Thoracic aorta (tissue), 2 donors: Measurements from ENCODE around the gene PHLDA2. TPM values are rescaled to one million over a fixed set of nuclear protein-coding genes. Genes with fewer than 3 reads are reported as not detected.

ENCODE experiments used
- ATAC-seq: fragments of 150-250 bp; one replicate; pipeline ENCODE4 v1.8.0; 2017; ENCODE audit warnings: low read depth; ENCODE audit not compliant: insufficient number of reproducible peaks, low FRiP score
- DNase-seq: peaks from one replicate; pipeline ENCODE4 v3.0.0-alpha.2; 2020; ENCODE audit warnings: low spot score
- H3K27ac ChIP-seq, 2 donors: fragments of 200-600 bp; sonication (generic); 1 replicate in 1 of 2; 2 replicates in 1 of 2; pipeline ENCODE4 v1.5.1; 2016; ENCODE audit warnings: mild to moderate bottlenecking in 2 of 2, moderate library complexity in 2 of 2
- H3K27me3 ChIP-seq: fragments of 200-600 bp; sonication (generic); replicated peaks from 2 replicates; pipeline ENCODE4 v1.6.0; 2016; ENCODE audit warnings: mild to moderate bottlenecking; ENCODE audit not compliant: insufficient read depth
- H3K36me3 ChIP-seq: fragments of 200-600 bp; sonication (generic); one replicate; pipeline ENCODE4 v1.5.1; 2016
- H3K4me1 ChIP-seq, 2 donors: fragments of 200-600 bp; sonication (generic); 1 replicate in 1 of 2; 2 replicates in 1 of 2; pipeline versions ENCODE4 v1.5.1 to v1.6.0; 2016; ENCODE audit warnings: low read depth in 2 of 2, mild to moderate bottlenecking in 1 of 2; ENCODE audit not compliant: control insufficient read depth in 1 of 2
- H3K4me3 ChIP-seq: fragments of 200-600 bp; sonication (generic); 2 replicates; pipeline ENCODE4 v1.5.1; 2016; ENCODE audit warnings: mild to moderate bottlenecking
- H3K9me3 ChIP-seq: fragments of 200-600 bp; sonication (generic); 2 replicates; pipeline ENCODE4 v1.5.1; 2016
- total RNA-seq, 2 donors: library from RNA; depleted of rRNA; stranded (reverse); fragments of >200 nt; gene quantifications; one replicate each; pipeline versions ENCODE4 v1.1.0 to v1.2.3, GENCODE V29; 2016
- TF ChIP-seq, protein P1 (sequence below): fragments of 200-600 bp; sonication (generic); IDR thresholded peaks from one replicate; pipeline ENCODE4 v1.5.1; 2019; ENCODE audit warnings: antibody characterized with exemption

The PHLDA2 gene
- total RNA-seq, 2 donors from 2014 or later = 14.4 to 21.3 TPM

DNA sequence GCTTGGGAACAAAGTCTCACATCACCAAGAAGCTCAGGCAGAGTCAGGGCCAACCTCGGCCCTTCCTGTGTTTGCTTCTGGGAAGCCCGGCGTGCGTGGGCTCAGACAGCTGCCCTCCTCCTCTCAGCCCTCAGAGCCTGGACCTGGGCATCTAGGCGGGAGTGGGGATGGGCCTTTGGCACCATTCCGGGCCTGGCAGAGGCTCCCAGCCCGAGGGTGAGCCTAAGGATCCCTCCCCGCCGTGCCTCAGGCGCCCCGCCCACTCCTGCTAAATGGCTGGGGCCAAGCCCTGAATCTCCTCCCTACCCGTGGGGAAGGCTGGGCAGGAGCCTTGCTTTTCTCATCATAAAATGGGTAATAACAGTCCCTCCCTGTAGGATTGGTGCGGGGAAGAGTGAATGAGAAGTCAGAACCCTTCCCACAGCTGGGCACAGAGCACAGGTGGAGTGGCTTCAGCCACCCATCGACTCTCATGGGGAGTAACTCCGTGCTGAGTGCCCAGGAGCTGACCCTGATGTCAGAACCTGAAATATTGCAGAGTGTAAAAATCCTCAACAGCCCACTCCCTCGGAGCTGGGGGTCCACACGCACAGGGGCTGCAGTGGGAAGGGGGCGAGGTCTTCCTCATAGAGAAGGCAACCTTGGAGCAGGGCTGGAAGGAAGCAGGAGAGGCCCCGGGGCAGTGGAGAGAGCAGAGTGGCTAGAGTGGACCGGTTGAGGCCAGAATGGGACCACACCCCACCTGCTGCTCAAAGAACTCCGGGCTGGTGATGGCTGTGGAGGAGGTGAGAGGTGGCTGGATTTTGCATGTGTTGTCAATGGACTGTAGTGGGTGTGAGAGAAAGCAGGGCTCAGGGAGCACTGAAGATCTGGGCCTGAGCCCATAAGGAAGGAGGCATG, 24.8 kb downstream of the PHLDA2 start:
- DNase-seq (no peak), ATAC-seq (no peak)
- Histone ChIP-seq H3K4me1 (peaks cover 3 to 18% of the 10 kb centered on the region in 2 donors), H3K27ac (no peak overlapping the region), H3K36me3 (no peaks in the 10 kb centered on the region), H3K4me3 (no peak overlapping the region), H3K27me3 (no peaks in the 10 kb centered on the region), H3K9me3 (no peaks in the 10 kb centered on the region)
- TF ChIP-seq, protein P1, sequence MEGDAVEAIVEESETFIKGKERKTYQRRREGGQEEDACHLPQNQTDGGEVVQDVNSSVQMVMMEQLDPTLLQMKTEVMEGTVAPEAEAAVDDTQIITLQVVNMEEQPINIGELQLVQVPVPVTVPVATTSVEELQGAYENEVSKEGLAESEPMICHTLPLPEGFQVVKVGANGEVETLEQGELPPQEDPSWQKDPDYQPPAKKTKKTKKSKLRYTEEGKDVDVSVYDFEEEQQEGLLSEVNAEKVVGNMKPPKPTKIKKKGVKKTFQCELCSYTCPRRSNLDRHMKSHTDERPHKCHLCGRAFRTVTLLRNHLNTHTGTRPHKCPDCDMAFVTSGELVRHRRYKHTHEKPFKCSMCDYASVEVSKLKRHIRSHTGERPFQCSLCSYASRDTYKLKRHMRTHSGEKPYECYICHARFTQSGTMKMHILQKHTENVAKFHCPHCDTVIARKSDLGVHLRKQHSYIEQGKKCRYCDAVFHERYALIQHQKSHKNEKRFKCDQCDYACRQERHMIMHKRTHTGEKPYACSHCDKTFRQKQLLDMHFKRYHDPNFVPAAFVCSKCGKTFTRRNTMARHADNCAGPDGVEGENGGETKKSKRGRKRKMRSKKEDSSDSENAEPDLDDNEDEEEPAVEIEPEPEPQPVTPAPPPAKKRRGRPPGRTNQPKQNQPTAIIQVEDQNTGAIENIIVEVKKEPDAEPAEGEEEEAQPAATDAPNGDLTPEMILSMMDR = no peak

DNA sequence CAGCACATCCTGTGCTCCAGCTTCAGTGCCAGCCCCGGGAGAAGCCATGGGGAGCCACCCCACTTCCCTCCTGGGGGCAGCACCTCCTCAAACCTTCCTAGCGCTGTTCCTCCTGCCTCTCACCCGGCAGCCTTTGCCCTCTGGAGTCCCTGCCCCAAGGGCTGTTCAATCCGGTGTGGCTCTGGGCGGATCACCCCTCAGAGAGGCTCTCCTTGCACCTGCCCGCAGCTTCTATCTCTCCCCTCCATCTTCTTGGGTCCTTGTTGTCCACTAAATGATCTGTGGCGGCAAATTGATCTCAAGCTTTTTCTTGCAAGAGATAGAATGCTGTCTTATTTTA, 25.6 kb downstream of the PHLDA2 start:
- Histone ChIP-seq H3K9me3 (no peaks in the 10 kb centered on the region), H3K27me3 (no peaks in the 10 kb centered on the region), H3K27ac (no peak overlapping the region), H3K36me3 (no peaks in the 10 kb centered on the region), H3K4me1 (peaks cover 3 to 18% of the 10 kb centered on the region in 2 donors), H3K4me3 (no peak overlapping the region)
- no peak for DNase-seq
- TF ChIP-seq, protein P1 = no peak
- no peak for ATAC-seq

DNA sequence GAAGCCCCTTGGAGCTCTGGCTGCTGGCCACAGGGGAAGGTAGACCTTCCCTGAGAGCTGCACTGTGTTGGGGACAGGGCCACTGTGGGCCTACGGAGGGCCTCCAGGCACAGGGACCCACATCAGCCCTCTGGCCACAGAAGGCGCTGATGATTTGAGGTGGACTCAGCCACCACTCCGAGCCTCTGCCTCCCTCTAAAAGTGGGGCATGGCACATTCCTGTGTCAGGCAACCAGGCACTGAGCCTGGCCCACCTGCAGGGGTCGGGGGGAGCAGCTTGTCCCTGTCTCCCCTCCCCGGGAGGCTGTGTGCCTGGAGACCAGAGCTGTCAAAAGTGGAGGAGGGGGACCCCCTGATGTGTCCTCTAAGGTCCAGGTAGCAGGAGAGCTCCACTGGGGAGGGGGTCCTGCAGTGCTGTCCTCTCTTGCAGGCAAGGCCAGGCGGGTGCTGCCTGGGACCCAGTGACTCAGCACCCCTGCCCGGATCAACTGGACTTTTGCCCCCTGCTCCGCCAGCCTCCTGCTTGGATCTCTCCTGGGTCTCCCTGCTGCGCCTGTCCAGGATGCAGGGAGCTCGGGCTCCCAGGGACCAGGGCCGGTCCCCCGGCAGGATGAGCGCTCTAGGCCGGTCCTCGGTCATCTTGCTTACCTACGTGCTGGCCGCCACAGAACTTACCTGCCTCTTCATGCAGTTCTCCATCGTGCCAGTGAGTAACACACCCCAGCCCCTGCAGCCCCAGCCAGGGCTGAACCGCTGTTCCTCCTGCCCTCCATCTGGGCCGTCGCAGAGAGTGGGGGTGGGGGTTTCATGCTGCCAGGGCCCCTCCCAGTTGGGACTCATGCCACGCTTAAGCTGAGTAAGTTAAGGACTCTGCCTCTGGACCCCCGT, 26.2 kb downstream of the PHLDA2 start:
- ATAC-seq (no peak), DNase-seq (no peak)
- peaks cover 6 to 18% of the 10 kb centered on the region in 2 donors for H3K4me1 ChIP-seq
- H3K27ac ChIP-seq = no peak overlapping the region
- TF ChIP-seq, protein P1 = no peak
- peak overlapping the region; percentile 91 for H3K4me3 ChIP-seq
- H3K27me3 ChIP-seq = no peaks in the 10 kb centered on the region
- H3K9me3 ChIP-seq = no peaks in the 10 kb centered on the region
- H3K36me3 ChIP-seq = no peaks in the 10 kb centered on the region

DNA sequence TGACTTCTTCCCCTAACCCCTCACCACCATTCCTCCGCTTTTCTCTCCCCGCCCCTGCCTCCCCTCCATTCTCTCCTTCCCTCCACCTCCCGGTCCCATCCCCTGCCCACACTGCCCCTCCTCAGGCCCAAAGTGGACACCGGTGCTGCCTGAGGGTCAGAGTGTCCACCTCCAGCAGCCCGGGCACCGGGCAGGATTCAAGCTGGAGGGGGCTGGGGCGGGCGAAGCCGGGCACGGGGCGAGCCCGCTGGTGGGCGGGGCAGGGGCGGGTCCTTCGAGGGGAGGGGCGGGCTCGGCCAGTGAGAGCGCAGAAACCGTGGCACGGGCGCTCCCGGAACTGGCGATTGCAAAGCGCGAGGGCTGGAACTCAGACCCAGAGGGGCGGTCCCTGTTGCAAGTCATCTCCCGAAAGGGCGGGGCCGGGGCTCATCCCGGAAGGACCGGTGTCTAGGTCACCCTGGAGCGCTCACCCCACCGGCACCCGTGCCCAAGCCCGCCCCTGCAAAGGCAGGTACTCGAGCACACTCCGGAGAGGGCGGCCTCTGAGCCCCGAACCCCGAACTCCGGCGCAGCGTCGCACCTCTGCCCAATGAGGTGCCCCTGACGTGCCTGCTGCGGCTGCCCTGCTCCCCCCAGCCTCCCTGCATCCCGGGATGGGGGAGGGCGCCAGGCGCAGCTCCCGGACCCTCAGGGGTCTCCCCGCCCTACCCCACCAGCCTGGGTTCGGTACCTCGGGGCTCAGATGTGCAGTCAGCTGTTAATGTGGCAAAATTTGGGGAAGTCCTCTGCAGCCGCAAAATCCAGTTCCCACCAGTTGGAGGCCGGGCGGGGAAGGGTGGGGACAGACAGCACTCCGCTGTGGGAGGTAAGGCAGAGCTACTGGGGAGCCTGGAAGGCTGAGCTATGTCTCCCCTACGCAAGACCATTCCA, 27.1 kb downstream of the PHLDA2 start:
- Histone ChIP-seq H3K4me1 (peaks cover 7 to 18% of the 10 kb centered on the region in 2 donors), H3K27me3 (no peaks in the 10 kb centered on the region), H3K9me3 (no peaks in the 10 kb centered on the region), H3K36me3 (no peaks in the 10 kb centered on the region), H3K4me3 (peak overlapping the region; percentile 91), H3K27ac (peak overlapping the region; percentile 59 to 68)
- ATAC-seq (peak; percentile 66), DNase-seq (peak; percentile 70)
- TF ChIP-seq, protein P1 = no peak
